HG03378 (cell line): ENCODE measurements around the gene SRPK2.
"Not testable (repeated sequence)": the region's sequence is repeated elsewhere in the genome, so short reads cannot be mapped to it uniquely, and the experiment has no call there.

Experiments
- ATAC-seq: cut with Tn5 transposase; IDR thresholded peaks from one replicate; pipeline ENCODE4 v1.9.1; 2021; ENCODE audit warnings: mild to moderate bottlenecking, moderate library complexity; ENCODE audit not compliant: unreplicated experiment

SRPK2 gene

DNA sequence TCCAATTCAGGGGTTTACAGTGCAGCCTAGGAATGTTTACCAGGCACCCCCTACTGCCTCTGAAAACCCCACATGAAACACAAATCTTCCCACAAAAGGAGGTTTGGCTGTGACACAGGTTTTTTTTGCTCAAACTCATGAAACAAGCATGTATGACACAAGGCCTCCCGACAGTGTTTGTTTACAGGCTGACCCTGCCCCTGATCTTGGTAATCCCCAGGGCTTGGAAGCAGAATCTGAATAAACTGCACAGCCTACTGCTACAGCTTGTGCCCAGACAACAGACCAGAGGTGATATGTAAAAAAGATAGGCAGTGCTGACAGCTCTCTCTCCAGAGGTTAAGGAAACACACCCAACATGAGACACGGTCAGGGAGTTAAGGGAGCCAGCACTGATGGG, 190.5 kb downstream of the SRPK2 start:
- no peak for ATAC-seq

DNA sequence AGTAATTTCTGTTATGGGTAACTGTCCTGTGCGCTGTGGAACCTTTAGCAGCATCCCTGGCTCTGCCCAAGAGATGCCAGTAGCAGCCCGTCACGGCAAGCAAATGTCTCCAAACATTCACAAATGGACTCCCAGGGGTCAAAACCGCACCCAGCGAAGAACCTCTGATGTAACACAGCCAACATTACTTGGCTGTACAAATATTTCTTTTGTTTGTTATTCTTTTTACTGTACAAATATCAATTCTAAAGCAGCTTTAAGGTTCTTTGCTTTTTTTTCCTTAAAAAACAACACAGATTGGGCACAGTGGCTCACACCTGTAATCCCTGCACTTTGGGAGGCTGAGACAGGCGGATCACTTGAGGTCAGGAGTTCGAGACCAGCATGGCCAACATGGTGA, 192.2 kb downstream of the SRPK2 start:
- ATAC-seq = no peak

DNA sequence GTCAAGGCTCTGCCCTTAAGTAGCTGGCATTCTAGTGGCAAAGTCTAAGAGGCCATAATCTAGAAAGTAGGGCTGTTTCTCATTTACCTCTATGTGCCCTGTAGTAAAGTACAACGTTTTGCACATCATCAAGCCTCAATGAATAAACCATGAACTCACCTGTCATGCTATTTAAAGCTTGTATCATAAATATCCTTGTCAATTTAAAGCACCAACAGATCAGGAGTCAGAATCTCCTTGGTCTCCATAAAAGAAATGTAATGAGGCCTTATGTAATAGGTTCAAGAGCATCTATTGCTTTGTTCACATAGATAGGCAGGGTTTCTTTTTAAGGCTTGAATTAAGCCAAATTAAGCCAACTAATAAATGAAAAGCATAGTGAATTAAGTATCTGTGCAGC, 192.8 kb downstream of the SRPK2 start:
- ATAC-seq = no peak

DNA sequence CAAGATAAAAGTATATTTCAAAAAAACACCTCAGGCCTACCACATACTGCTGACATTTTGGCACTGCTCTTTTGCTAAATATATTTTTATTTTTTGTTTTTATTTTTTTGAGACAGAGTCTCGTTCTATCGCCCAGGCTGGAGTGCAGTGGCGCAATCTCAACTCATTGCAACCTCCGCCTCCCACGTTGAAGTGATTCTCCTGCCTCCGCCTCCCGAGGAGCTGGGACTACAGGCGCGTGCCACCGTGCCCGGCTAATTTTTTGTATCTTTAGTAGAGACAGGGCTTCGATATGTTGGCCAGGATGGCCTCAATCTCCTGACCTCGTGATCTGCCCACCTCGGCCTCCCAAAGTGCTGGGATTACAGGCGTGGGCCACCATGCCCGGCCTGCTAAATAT, 193.8 kb downstream of the SRPK2 start:
- ATAC-seq = not testable (repeated sequence)

DNA sequence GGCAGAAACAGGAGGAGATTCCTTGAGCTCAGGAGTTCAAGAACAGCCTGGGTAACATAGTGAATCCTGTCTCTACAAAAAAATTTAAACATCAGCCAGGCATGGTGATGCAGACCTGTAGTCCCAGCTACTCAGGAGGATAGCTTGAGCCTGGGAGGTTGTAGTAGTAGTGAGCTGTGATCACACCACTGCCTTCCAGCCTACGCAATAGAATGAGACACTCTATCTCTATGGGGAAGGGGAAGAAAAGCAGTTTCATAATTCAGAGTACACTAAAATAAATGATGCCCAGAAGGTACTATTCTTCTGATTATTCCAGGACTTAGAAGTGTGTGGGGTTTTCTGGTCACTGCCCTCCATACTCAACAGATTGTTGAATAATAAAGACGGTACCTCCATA, 197.4 kb downstream of the SRPK2 start:
- no peak for ATAC-seq

DNA sequence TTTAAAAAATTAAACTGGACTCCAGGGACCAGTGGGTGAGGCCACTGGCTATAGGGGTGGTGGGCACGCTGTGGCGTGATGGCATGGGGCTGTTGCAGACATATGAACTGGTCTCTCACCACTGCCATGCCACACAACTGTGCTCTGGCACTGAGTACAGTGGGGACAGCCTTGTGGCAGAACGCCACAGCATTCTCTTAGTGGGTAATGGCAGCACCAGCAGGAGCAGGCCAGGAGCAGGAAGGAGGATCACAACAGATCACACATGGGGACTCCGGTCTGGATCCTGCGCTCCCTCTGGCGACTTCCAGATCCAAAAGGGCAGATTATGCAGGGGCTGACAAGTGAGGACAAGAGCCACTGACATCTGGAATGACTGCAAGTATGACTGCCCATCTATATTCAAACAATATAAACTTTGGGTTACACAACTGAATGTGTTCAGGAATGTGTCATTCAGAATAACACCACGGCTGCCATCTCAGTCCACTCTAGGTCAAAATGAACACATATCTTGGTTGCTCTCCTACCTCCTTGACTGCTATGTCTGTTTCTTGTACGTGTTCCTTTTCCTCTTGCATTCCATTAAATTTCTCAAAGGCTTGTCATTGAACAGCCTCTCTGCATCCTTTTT, 198.7 kb downstream of the SRPK2 start:
- ATAC-seq = no peak

DNA sequence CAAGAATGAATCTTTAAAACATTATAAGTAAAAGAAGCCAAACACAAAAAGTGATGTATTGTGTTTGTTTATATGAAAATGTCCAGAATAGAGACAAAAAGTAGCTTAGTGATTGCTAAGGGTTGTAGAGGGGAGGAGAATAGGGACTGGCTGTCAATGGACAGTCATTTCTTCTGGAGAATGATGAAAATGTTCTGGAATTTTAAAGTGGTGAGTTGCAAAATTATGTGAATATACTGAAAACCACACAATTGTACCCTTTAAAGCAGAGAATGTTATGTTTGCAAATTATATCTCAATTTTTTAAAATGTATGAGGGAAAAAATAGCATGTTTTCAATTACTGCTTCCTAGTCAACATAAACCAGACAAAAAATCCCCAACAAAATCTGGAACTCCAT, 200.5 kb downstream of the SRPK2 start:
- no peak for ATAC-seq

DNA sequence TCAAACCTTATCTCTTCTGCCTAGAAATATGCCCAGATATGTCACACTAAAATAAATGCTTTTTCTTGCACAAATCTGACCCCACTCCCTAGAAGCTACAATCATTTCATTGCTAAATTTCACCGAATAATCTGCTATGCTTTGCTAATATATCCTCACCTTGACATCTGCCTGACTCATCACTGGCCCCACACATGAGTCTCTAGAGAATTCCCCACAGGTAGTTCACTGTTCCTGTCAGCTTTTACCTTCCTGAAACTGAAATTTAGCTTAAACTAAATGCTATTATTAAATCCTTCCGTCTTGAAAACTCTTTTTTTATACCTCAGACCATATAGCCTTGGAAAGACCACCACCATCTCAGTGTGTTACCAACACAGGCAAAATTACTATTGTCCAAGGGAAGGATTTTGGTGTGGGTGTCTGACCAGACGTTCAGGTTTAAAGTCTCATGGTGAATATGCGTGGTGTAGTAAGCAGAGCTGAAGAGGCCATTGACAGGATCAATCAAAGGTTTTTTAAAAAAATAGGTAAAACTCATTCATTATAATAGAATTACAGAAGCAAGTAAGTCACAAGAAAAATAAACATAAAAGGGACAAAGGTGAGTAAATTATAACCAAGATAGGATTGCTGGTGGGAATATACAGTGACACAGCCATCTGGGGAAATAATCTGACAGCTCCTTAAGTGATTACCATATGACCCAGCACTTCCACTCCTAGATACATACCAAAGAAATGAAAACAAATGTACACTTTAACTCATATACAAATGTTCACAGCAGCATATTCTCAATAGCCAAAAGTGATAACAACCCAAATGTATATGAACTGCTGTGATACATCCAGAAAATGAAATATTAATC, 201.2 kb downstream of the SRPK2 start:
- ATAC-seq = peak; percentile 65

DNA sequence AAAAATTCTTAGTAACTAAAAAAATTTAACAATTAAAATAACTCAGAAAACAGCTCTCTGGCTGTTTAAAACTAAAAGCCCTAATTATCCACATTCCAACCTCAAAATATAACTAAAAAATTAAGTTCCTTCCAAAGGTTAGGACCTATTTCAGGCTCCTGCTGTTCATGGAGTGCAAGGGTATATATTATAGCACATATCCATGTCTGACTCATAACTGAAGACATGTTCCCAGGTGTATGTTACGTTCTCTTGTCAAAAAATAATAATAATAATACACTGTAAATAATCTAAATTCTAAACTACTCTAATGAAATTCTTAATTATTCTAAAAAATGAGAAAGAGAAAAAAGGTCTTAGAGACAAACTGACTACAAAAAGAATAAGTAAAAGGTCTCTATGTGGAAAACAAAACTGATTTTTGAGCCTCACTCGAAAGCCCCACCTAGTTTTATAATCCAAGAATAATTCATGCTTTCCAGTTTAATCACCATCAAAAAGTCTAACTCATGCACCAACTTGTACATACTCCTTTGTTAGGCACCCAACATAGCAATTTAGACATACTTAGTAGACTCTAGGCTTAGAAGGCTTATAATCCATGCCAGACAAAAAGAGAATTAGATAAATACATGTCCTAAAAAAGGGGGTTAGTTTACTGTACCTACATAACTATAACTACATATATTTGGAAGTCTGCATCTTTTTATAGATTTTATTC, 203.3 kb downstream of the SRPK2 start:
- no peak for ATAC-seq

DNA sequence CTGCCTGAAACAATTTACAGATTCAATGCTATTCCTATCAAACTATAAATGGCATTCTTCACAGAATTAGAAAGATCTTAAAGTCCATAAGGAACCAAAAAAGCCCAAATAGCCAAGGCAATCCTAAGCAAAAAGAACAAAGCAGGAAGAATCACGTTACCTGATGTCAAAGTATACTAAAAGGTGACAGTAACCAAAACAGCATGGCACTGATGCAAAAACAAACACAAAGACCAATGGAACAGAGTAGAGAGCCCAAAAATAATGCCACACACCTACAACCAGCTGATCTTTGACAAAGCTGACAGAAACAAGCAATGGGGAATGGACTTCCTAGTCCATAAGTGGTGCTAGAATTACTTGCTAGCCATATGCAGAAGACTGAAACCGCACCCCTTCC, 208.7 kb downstream of the SRPK2 start:
- ATAC-seq = no peak

DNA sequence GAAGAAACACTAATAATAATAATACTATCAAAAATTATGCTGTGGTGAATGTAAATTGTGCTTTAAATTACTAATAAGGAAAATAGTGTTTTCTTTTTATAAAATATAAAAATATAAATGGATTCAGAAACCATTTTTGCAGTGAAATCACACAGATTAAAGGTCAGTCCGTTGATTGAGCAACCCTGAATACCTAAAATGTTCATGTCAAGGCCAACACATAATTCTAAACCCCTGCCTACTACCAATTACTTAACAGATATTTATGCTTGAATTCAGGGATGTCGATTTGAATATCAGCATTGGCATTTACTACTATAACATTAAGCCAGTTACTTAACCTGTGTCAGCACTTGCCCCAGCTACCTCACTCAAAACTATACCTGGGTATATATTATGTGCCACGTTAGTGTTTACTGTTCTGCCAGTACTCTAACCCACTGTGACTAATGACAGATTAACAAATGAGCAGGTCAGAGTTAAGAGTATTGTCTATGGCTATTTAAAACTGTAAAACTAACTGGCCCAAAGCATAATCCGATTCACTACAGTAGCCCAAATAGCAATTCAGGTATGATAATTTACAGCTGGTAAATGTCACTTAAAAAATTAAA, 209.7 kb downstream of the SRPK2 start:
- no peak for ATAC-seq

DNA sequence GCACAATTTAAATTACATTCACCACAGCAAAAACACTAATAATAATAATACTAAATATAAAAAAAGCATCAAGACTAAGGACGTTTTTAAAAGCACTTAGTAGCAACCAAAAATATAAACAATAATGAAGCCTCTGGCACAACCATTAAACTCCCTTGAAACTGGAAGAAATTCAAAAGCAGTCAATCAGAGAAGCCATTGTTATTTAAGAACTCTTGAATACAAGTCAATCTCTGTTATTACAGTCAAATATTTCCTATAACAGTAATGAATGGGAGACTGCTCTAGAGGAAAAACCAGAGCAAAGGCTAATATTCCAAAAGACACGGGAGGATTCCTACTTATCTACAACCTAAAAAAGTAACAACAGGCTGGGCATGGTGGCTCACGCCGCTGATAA, 210.5 kb downstream of the SRPK2 start:
- no peak for ATAC-seq

DNA sequence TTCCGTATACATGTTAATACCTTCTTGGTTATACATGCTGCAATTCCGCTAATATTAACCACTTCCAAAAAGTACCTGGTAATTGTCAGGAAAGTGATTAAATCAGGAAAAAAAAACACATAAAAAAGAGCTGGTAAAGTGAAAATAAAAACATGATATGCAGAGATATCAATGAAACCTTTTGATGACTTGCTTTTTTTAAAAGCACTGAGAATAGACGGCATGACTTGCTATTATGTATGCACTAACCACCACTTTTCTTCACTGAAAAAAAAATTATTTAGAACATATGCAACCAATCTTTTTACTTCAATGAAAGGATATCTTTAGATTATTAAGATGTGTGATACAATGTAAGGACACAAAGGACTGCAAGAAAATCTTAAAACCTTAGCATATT, 211.7 kb downstream of the SRPK2 start:
- ATAC-seq = no peak

DNA sequence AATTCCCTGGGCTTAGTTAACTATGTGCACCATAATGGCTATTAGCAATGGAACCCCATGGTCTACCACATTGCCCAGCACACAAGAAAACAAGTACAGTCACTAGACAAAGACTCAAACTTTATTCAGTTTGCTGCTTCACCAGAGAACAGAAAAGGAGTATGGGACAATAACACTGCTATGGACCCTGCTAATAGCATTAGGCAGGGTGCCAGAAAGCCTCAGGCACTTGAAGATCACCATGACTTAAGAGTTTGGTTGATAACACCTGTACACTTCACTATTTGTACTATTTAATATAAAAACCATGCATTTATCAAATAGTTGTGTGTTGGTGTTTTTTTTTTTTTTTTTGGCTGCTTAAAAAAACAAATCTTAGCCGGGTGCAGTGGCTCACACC, 215.1 kb downstream of the SRPK2 start:
- no peak for ATAC-seq

DNA sequence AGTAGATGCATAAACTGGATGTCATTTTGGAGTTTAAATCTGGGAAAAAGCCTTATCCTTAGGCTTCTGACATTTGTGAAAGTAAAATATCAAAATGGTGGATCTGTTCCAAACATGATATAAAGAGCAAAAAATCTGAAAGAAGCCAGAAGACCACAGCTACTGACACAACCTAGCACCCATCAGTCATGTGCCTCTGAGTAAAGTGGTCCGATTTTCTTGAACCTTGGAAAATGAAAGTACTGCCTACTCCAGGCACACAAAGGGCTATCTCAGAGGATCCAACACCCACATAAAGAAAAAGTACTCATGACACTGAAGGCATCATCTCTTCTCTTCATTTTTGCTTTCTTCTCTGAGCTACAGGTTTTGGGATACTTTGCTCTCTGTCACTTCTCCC, 224.0 kb downstream of the SRPK2 start:
- ATAC-seq = no peak

DNA sequence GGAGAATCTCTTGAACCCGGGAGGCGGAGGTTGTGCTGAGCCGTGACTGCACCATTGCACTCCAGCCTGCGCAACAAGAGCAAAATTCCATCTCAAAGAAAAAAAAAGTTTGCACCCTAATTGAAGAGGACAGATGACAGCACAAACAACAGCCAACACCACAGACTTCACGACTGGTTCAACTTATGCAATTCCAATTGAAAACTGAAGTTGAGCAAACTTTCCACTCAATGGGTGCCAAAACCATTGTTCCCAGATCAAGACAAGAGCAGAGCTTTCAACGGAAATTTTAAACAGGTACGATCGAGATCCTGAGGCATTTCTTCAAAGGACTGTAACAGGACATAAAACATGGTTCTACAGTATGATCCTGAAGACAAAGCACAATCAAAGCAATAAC, 225.0 kb downstream of the SRPK2 start:
- no peak for ATAC-seq

DNA sequence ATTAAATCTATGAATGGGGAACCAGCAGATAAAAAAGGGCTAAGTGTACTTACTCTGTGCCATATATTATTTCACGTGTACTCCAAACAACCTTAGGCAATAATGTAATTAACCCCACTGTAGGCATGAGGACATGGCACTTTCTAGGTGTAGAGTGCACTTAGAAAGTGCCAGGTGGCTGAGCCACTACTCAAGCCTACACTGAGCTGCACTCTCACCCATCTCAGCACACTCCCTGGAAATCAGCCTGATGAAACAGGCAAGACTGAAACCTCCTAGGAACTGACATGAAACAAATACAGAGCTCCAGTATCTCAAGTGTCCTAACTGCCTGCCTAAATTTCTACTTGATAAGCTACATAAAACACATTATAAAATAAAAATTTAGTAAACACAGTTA, 227.4 kb downstream of the SRPK2 start:
- no peak for ATAC-seq

DNA sequence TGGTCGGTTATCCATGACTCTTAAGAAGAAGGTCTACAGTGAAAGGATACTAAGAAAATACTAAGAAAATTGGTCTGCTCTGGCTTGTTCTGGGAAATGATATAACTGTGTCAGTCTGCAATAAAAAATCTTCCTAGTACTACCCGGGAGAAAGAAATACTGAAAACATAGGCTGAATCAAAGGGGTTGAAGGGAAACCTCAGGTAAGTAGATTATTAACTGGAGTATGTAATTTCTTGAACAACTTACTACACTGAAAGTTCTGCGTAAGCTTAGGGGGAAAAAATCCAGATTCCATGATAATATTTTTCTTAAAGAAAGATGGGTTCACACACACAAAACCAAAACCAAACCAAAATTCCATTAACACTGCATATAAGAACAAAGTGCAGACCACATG, 231.4 kb downstream of the SRPK2 start:
- no peak for ATAC-seq

DNA sequence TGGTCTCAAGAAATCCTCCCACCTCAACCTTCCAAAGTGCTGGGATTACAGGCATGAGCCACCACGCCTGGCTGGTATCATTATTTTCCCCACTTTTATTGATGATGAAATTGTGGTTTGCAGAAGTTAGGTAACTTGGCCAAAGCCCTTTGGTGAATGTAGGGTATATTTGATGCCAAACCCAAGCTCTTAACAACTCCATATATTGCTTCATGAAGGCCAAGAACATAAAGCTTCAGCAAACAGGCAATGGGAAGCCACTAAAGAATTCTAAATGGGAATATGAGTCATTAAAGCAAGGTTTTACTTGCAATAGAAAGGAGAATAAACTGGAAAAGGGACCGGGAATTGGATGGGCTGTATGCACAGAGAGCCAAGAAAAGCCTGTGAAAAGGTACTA, 232.0 kb downstream of the SRPK2 start:
- ATAC-seq = no peak

DNA sequence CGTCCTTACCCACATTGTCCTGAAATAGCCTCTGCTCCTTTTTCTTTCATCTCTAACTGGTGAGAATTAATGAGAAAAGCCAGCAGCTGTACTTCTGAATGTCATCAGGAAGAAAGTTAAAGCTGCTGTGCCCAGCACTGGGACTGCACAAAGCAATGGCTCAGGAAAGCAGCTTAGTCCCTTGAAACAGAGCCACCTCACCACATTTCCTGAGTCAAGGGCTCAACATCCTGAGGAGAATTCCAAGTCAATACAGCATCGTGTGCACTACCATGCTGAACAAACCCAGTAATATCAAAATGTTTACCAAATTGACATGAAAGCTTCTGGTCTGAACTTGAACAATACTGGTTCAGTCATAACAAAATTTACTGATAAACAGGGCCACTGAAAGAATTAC, 234.6 kb downstream of the SRPK2 start:
- ATAC-seq = no peak

DNA sequence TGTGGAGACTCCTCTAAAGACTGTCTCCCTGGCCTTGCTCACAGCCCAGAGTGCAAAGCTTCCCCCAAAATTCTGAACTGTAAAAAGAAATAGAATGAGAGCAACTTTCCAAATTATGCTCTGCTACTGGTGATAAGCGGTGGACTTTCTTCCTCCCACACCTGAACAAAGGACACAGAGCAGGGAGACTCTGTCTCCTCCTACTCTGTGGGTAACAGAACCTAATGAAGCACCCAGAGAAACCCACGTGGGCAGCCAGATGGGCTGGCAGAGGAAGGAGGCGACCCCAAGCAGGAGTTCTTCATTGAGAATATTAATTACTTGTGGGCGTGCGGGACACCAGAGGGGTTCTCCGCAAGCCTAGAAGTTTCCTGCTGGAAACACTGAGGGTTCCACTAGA, 235.2 kb downstream of the SRPK2 start:
- no peak for ATAC-seq

DNA sequence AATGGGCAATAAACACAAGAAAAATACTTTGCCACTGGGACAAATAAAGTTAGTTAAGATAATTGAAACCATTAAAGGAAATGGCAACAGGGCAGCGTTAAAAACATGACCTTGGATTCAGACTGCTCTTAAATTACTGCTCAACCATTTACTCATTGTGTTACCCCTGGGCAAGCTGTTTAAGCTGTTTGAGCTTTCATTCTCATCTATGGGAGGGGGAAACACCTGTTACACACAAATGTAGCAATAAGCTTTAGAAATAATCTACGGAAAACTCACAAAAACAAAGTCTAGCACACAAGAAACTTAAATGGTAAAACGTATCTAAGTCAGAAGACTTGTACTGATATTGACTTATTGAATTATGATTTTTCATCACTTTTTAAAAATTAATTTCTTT, 237.6 kb downstream of the SRPK2 start:
- ATAC-seq = no peak
